Measurements from ENCODE around the gene SLC2A14. TPM values are rescaled to one million over a fixed set of nuclear protein-coding genes. Genes with fewer than 3 reads are reported as not detected.

SLC2A14 gene
- total and polyA plus RNA-seq, 5 donors from 2014 or later: 0.25 to 1.6 TPM; not detected in 3

GRCh38 chr12:7769999-7770398 is 102.7 kb downstream of the SLC2A14 start:
- H3K9me3 ChIP-seq (ENCODE audit: control insufficient read depth in 2 of 2, low read length in 2 of 2): no peaks in the 10 kb centered on the region
- no peak overlapping the region for H3K27ac ChIP-seq (ENCODE audit: insufficient read depth, low read length, poor library complexity, severe bottlenecking)
- H3K27me3 ChIP-seq (ENCODE audit: control insufficient read depth, insufficient read depth, low read length): no peaks in the 10 kb centered on the region
- Mint-ChIP-seq H3K9me3 (peaks cover 0 to 3% (median 0%) of the 10 kb centered on the region in 7 donors), H3K4me1 (no peaks in the 10 kb centered on the region), H3K27ac (no peak overlapping the region), H3K27me3 (peaks cover 13% of the 10 kb centered on the region), H3K36me3 (no peaks in the 10 kb centered on the region), H3K4me3 (no peak overlapping the region)
- no peak for DNase-seq
- no peaks in the 10 kb centered on the region for H3K4me1 ChIP-seq (ENCODE audit: control insufficient read depth, insufficient read depth, low read length, poor library complexity, severe bottlenecking)
- H3K4me3 ChIP-seq (ENCODE audit: low read depth, low read length): no peak overlapping the region
- H3K36me3 ChIP-seq (ENCODE audit: control insufficient read depth, insufficient read depth, low read length): no peaks in the 10 kb centered on the region
- ATAC-seq (ENCODE audit: low read depth in 2 of 2): no peak

Other genes with a start within 250 kb of the SLC2A14 start
- gene APOBEC1, start 207.0 kb downstream of the SLC2A14 start, total RNA-seq: not detected
- not detected for gene APOBEC1, start 207.0 kb downstream of the SLC2A14 start, polyA plus RNA-seq
- not detected for gene GDF3, start 177.1 kb downstream of the SLC2A14 start, total RNA-seq
- gene GDF3, start 177.1 kb downstream of the SLC2A14 start, polyA plus RNA-seq: not detected
- not detected for gene DPPA3, start 161.5 kb downstream of the SLC2A14 start, total RNA-seq
- gene DPPA3, start 161.5 kb downstream of the SLC2A14 start, polyA plus RNA-seq: not detected
- not detected for gene CLEC4C, start 125.5 kb downstream of the SLC2A14 start, total RNA-seq
- not detected for gene CLEC4C, start 125.5 kb downstream of the SLC2A14 start, polyA plus RNA-seq
- gene NANOGNB, start 107.7 kb downstream of the SLC2A14 start, total RNA-seq: not detected
- gene NANOGNB, start 107.7 kb downstream of the SLC2A14 start, polyA plus RNA-seq: not detected
- gene NANOG, start 83.5 kb downstream of the SLC2A14 start, total RNA-seq: not detected
- gene NANOG, start 83.5 kb downstream of the SLC2A14 start, polyA plus RNA-seq: not detected
- 947 TPM for gene SLC2A3, start 63.3 kb upstream of the SLC2A14 start, total RNA-seq
- gene SLC2A3, start 63.3 kb upstream of the SLC2A14 start, polyA plus RNA-seq: 100 to 1,000 TPM in 3 of 4 donors, 10 to 100 TPM in 1; 96.9 to 128 (median 103) TPM
- gene FOXJ2, start 159.8 kb upstream of the SLC2A14 start, total RNA-seq: 26.1 TPM
- gene FOXJ2, start 159.8 kb upstream of the SLC2A14 start, polyA plus RNA-seq: 1 to 10 TPM; 6.6 to 9.5 (median 8.1) TPM
- gene C3AR1, start 193.4 kb upstream of the SLC2A14 start, total RNA-seq: 2.7 TPM
- gene C3AR1, start 193.4 kb upstream of the SLC2A14 start, polyA plus RNA-seq: 10 to 100 TPM in 2 of 4 donors, 1 to 10 TPM in 2; 6.5 to 12.7 (median 9.5) TPM
- gene NECAP1, start 209.4 kb upstream of the SLC2A14 start, total RNA-seq: 78.3 TPM
- gene NECAP1, start 209.4 kb upstream of the SLC2A14 start, polyA plus RNA-seq: 10 to 100 TPM; 20.5 to 34.8 (median 23.8) TPM